GM19035 (cell line): Measurements from ENCODE around the gene FBN1.

Experiments used
- ATAC-seq: cut with Tn5 transposase; IDR thresholded peaks from one replicate; pipeline ENCODE4 v1.9.1; 2021; ENCODE audit not compliant: unreplicated experiment

FBN1 gene

DNA sequence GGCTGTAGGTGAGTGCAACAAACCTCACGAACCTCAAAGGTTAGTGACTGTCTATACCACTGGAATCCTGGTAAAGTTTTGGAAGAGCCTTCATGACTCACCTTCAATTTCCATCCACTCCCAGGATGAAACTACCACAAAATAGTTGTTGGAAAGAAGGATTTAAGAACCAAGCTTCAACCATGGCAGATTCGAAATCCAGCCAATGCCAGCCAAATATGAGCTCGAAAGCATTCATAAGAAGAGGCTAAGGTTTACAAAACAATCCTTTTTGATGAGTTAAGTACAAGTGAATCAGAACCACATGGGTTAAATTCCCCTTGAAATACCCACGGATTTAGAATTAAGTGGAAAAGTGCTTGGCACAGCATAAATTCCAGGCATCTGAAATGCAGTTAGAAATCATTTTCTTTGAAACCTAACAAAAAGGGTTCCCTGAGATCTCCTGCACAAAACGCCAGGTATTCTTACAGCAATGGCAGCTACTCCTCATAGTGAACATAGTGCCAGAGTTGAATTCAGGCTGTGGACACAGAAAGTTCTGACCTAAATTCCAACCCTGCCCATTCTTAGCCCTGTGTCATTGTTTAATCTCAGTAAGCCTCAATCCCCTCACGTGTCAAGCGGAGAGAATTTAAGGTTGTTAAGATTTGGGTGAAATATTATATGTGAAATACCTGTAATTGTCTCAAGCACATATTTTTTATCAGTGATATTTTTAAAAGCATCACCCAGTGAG is 89.2 kb downstream of the FBN1 start:
- no peak for ATAC-seq

DNA sequence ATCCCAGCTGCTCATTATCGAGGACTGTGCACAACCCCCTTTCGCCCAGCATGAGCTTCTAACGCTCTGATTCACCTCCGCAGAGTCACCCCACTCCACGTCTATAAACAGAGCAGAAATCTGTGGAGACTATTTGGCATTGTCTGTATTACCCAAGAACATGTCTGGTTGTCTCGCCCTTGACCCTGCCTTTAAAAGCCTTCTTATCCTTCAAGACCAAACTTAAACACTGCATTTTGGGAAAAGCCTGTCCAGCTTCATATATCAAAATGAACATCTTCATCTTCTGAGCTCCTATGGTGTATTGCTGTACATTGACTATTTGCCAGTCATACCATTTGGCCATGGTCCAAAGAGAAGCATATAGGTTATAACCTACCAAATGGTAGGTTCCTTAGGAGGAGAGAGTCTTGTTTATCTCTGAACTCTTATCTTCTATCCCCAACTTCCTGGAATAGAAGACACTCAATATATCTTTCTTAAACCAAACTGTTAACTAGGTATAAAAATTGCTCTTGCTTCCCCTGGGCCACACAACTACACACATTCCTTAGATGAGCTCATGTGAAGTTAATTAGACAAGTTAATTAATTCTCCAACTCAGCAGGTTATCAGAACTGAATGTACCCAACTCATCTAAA is 90.1 kb downstream of the FBN1 start:
- ATAC-seq, result no peak

DNA sequence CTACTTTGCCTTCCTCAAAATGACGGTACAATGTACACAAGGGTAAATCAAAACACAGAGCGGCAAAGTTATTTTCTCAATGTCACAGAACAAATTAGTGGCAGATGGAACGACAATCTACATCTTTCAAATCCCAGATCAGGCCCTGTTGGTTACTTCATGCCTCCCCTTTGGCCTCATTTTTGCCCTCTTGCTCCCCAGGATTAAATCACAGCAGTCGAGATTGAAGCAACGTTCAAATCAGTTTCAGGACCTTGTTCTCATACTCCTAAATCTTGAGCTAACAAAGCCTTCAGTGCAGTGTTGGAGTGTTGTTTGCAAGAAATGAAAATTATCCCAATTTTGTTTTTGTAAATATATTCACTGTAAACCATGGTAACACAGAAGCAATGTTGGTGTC is 91.4 kb downstream of the FBN1 start:
- ATAC-seq, result no peak

DNA sequence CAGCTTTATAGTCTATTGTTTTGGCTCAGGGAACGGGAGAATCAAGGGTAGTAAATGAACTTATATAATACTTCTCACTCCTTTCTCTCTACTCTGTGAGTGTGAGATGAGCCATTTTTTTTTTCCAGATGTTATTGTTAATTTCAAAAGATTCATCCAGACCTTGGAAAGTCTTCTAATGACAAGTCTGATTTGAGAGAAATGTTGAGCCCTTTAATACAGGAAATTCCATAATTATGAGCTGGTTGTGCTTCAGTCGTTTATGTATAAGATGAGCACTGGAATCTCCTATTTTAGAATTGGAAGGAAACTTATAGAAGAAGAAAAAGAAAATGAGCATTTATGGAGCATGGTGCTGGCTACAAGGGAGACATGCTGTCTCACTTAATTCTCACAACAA is 92.0 kb downstream of the FBN1 start:
- no peak for ATAC-seq

DNA sequence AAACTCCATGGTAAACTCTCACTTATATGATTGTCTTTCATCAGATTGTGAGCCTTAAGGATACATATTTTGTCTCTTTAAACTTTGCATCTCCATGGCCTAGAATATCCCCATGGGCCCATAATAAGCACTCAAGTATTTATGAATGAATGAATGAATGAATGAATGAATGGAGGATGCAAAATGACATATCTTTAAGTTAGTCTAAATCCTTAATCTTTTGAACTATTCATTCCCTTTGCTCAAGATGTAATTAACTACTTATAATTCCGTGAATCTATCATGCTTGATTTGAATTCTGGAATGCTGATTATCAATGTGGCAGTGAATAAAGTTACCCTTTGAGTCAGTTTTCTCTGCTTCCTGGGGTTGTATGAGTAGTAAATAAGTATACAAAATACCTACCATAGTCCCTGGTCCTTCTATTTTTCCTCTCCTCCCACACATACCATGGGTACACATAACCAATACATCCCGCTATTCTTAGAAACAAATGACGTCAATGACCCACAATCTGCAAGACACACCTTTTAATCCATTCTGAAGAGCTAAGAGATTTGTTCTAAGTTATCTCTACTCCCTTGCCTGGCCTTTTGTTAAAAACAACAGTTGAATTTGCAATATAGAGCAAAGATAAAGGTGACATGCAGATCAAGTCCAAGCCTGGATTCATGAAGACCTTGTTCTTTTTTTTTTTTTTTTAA is 94.5 kb downstream of the FBN1 start:
- ATAC-seq, result no peak

DNA sequence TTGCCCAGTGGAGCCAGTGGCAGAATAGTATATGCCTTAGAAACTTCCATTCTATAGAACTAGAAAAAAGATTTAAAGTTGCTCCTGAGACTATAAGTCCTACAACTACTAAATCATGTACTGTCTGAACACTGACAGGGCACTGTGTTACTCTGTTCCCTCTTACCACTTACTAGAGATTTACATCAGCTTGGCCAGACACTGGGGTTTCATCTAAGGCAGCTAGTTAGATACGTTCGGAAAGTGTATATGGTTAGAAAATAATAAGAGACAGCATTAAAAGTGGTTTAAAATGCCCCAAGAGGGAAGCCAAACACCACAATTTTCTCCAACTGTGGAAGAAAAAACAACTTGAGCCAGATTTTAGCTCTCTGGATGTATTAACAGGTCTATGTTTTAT is 97.1 kb downstream of the FBN1 start:
- ATAC-seq, result no peak

DNA sequence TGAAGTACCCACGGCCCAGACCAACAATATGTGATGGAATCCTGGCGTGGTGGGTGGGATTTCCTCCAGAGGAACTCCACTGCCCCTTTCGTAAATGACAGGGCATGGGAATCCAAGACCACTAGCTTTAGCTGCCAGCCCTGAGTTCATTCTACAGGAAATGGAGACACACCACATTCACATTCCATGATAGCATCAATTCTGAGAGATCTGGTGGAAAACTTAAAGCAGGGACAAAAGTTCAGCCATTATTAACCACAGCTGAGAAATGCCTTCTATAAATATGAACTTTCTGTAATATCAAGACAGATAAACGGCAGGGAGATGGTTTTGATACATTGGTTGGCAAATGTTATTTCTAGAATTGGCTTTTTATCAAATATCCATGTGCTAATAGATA is 98.2 kb downstream of the FBN1 start:
- no peak for ATAC-seq

DNA sequence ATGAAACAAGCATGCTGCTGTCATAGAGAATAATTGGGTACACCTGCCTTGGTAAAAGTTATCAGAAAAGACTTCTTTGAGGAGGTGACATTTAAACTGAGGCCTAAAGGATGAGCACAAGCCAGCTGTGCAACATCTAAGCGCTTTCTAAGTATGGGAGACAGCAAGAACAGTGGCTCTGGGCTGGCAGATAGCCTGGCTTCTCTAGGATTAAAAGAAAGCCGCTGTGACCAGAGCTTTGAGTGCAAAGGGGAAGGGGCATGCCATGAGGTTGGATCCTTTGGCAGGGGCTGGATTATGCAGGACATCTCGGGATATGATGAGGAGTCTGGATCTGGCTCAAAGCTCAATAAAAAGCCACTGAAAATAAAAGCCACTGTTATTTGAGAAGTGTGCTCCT is 99.2 kb downstream of the FBN1 start:
- no peak for ATAC-seq

DNA sequence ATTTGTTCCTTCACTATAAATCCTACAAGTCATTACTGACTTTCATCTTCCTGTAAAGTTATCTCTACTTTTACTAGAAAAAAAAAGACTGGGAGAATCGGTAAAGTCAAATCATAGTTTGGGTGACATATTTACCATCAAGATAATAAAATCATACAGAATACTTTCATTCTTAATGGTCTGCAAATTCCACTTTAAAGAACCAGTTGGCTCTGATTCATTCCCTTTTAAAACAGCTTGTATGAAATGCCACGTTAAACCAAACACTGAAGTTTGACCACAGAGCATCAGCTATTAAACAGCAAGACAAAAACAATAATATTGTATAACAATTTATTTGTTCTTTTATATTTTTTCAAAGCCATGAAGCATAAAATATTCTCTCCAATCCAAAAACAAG is 100.7 kb downstream of the FBN1 start:
- ATAC-seq, result no peak

DNA sequence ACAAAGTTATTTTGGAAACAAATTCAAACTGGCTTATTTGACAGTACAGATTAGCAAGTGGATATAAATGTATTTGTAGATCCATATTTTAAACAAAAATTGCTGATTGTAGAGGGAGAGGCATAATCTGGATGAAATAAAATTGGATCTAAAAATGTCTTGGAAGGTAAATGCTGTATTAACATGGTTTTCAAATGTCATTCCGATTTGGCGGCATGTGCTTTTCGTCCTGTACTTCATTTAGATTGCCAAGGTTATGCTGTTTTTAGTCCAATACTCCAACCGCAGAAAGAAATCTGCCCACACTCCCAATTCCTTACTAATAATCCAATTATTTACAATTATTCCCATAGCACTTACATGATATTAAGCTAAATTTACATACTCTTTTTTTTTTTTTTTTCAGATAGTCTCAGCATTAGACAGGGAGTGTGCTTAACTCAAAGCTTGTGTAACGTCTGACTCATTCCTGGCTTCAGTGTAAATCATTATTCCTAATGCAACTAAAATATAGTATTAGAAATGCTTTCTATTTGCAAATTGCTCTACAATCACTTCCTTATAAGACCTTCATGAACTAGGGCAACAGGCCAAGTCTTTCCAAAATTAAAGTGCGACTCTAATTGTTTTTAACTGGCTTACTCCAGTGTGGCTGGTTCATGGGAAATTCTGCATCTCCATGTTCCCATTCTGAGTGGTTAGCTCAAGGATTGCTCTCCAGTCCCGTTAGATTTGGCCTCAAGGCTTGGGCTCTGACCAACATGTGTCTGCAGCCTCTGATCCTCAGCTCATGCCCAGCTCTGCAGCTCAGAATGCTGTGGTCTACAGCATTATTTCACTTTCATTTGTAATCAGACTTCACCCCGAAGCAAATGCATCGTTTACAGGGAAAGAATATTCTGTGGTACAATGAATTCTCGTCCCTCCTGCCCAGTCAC is 103.9 kb downstream of the FBN1 start:
- peak; percentile 81 for ATAC-seq

DNA sequence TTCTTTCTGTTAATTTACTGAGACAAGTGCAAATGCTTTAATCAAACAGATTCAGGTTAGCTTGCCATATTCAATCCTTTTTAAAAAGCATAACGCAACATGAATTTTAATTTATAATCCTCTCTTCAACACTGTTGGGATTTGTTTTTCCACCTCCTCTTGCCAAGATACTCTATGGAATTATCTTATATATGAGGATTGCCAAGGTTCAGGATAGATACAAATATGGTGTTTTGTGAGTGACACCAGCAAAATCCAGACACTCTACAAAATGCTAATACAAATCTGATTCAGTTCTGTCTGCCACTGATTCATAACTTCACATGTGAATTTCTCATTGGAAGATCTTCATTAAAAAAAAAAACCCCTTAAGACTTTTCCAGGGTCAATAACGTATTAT is 104.8 kb downstream of the FBN1 start:
- no peak for ATAC-seq

DNA sequence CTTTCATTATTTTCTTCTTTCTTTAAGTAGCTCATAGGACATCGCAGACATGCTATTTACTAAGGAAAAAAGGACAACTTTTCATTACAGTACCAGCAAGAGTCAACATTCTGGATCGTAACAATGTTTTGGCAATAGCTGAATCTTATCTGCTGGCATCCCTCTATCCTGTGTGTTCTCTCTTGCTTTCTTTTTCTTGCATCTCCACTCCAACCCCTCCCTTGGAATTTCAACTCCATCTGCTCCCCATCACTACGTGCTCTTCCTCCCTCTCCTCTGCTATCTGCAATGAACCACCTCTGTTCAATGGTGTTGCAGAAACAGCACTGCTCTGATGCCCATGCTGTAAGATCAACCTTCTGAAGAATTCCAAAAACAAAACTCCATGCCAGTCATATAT is 106.6 kb downstream of the FBN1 start:
- no peak for ATAC-seq

DNA sequence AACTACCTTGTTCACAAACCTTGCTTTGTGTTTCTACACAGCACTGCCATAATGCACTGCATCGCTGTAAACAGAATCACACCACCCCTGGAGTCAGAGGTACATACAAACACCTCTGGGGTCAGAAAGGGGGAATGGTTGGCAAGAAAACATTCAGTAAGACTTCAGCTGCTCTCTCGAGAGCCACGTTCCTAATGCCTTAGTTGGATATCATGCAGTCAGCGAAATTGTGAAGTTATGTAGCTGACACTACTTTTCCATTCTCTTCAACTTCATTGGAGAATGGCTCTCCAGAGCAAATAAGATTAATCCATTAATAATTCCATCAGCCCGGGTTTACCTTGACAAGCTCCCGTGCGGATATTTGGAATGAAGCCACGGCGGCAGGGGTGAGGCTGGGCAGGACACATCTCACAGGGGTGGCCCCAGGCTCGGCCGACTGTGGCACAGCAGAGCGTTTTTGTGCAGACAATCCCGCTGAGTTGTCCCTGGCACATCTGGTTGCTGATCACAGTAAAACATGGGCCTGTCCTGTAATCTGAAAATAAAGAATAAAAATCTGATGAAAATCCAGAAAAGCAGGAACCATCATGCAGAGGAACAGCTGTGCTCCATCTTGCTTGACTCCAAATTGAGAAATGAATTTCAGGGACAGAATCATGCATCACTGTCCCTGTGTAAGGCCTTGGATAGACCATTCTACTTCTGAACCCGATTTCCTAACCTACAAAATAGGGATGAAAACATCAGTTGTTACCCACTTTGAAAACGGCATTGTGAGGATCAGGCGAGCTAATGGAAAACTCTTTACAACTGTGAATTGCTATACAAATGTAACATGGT is 108.0 kb downstream of the FBN1 start:
- ATAC-seq, result no peak

DNA sequence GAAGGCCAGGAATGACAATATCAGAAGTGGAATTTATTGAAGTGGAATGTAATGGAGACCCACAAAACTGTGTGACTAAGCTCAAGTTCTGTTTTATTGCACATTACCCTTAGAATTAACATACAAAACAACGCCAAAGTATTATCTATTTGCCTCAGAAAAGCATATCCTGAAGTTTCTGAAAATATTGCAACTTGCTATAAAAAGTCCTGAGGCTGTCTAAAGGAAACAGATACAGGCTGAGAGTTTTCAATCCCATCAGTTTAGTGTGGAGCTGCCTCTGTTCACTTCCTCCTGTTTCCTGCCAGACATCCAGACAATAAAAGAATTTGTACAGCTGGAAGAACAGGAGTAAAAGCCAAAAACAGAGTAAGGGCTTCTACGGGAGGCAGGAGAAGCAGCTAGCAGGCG is 108.8 kb downstream of the FBN1 start:
- ATAC-seq, result no peak

DNA sequence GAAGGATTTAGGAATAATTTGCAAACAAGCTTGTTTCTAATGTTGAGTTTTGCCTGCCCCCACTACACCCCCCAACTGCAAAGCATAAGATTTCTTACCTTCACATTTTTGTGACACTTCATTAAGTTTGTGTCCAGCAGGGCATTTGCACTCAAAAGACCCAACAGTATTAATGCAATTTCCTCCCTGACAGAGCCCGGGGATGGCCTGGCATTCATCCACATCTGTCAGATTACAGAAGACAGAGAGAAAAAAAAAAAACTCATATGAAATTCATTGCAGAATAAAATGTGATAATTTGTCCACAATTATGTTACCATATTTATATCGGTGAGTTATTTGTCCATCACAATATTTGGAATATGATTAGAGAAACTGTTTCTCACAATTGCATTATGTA is 111.5 kb downstream of the FBN1 start:
- ATAC-seq, result no peak

DNA sequence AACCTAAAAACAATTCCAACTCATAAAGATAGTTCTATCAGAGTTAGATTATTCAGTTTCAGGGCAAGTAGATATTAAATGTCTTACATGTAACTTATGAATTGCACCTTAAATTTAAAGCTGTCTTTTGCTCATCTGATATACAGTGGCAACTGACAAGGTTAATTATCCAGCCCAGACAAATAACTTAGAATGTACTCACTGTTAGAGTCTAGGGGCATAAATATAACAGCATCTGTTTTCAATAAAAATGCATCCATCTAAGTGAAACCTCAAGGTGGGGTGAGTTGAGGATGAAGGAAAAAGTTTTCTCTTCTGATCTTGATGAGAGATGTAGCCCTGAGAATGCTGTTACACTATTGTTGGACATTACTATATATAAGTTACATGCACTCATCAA is 112.6 kb downstream of the FBN1 start:
- no peak for ATAC-seq

DNA sequence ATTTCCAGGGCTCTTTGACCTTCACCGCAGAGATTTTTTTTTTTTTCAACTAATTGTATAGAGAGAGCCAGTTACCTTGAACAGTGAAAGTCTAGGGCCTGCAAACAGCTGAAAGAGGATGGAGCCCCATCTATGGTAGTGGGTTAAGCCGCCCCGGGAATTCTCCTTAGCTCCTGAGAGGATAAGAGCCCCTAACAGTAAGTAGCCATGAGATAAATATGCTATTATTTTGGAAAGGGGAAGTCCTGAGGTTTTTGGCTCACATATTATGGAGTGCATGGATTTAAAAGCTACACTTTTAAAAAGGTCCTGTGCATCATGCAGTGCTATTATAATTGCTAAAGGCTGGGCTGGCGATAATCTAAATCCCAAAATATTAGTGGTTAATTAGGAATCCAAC is 115.0 kb downstream of the FBN1 start:
- ATAC-seq, result no peak

DNA sequence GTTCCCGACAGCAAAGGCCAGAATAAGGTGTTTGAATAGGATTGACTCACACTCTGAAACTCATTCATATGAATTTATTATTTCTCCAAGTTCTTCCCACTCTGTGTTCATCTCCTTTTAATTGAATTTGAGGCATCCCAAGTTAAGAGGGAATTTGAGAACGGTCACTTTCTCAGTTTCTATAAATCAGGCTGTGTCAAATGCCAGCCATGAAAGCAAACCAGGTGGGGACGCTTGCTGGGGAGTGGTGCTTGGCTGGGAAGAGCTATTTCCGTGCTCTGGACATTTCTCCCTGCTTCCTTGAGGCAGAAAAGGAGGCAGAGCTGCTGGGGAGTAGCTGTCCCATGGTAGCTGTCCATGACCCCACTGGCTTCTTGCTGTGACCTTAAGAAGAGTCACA is 116.6 kb downstream of the FBN1 start:
- ATAC-seq, result no peak

DNA sequence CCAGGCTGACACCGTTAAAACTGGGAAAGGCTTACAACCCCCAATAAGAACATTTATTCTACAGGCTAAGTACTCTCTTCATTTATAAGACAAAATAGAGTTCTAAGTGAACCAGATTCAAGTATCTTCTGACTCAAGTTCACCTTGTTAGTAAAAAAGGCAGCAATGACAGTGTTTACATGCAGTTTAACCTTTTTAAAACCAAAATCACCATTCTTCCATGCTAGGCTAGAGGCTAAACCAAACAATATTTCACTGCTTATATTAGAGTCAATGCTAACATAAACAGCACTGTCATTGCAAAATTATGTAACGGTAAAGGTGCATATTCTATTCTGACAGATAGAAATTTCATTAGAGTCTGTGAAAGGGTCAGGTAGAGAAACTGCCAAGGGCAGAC is 118.0 kb downstream of the FBN1 start:
- no peak for ATAC-seq

DNA sequence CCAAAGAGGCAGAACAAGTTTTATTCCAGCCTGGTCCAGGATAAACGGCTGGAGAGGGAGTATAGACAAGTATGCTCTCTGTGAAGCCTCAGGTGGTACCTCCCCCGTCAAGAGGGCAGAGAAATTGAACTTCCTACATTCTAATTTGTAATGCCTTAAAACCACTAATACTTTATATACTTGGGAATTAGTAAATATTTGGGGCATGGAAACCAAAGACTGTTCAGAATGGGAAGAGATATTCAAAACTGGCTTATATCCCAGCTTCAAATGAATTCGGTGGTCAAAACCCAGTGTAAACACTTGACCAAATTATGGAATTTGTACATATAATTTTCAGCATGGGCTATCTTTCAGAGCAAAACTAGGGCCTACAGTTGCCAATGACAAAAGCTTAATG is 122.6 kb downstream of the FBN1 start:
- no peak for ATAC-seq
